ENCODE measurements around the gene ZNF319.

Gene ZNF319

GRCh38 chr16:57999971-58000705 lies at the start of gene ZNF319:
ZNF319 (minus strand) TSS chr16:58000672; CDS start chr16:57998265, 2,407 bp downstream.
- peak in 1 of 2 donors; percentile 35 for DNase-seq

GRCh38 chr16:58049232-58050185 lies 49.0 kb upstream of the ZNF319 start:
- DNase-seq = no peak

GRCh38 chr16:58048494-58049231 lies 48.2 kb upstream of the ZNF319 start:
- DNase-seq = no peak

- DNase-seq = no peak
These were observed 47.3 kb upstream of the ZNF319 start for GRCh38 chr16:58047557-58048348.

- DNase-seq = no peak
These were observed 46.5 kb upstream of the ZNF319 start for GRCh38 chr16:58046936-58047335.

- no peak for DNase-seq
These were observed 45.8 kb upstream of the ZNF319 start for GRCh38 chr16:58046054-58046881.

- DNase-seq = no peak
These were observed 44.6 kb upstream of the ZNF319 start for GRCh38 chr16:58045096-58045495.

GRCh38 chr16:58044266-58045019 lies 44.0 kb upstream of the ZNF319 start:
- no peak for DNase-seq

GRCh38 chr16:58043571-58044155 lies 43.2 kb upstream of the ZNF319 start:
- DNase-seq = no peak

GRCh38 chr16:58042886-58043515 lies 42.5 kb upstream of the ZNF319 start:
- DNase-seq = no peak

GRCh38 chr16:58042001-58042885 lies 41.8 kb upstream of the ZNF319 start:
- no peak for DNase-seq

- DNase-seq = no peak
These were observed 41.1 kb upstream of the ZNF319 start for GRCh38 chr16:58041628-58041955.

- no peak for DNase-seq
These were observed 40.6 kb upstream of the ZNF319 start for GRCh38 chr16:58040945-58041627.

GRCh38 chr16:58040496-58040846 lies 40.0 kb upstream of the ZNF319 start:
- no peak for DNase-seq

GRCh38 chr16:58039829-58040495 lies 39.5 kb upstream of the ZNF319 start:
- no peak for DNase-seq

GRCh38 chr16:58038219-58038641 lies 37.8 kb upstream of the ZNF319 start:
- DNase-seq = no peak

- DNase-seq = no peak
These were observed 37.0 kb upstream of the ZNF319 start for GRCh38 chr16:58037365-58038057.

Data from stimulated activated CD4-positive, alpha-beta T cell treated with anti-CD3 and anti-CD28 coated beads, Interleukin-2, amount 100 ng/mL, for 24 hours (primary cell).